Type B pancreatic cell (in vitro differentiated cells): ENCODE data around the gene LRCH1. TPM values are rescaled to one million over a fixed set of nuclear protein-coding genes. Genes with fewer than 3 reads are reported as not detected.
A peak's percentile ranks its signal among the peaks of the same experiment; 100 is the strongest.

ENCODE experiments used
- DNase-seq: peaks from one replicate; pipeline ENCODE4 v3.0.0; 2021; ENCODE audit warnings: mixed read lengths; ENCODE audit not compliant: unreplicated experiment; ENCODE audit errors: extremely low spot score
- H3K27ac Mint-ChIP-seq: 2 replicates; pipeline ENCODE4 v1.8.0; 2021; ENCODE audit warnings: mild to moderate bottlenecking, mixed read lengths
- H3K27me3 Mint-ChIP-seq: 2 replicates; pipeline ENCODE4 v1.8.0; 2021; ENCODE audit warnings: mixed read lengths
- H3K36me3 Mint-ChIP-seq: 2 replicates; pipeline ENCODE4 v1.8.0; 2021; ENCODE audit warnings: mixed read lengths
- H3K4me1 Mint-ChIP-seq: one replicate; pipeline ENCODE4 v1.8.0; 2021; ENCODE audit warnings: mixed read lengths; ENCODE audit not compliant: unreplicated experiment
- H3K4me3 Mint-ChIP-seq: 2 replicates; pipeline ENCODE4 v1.8.0; 2021; ENCODE audit warnings: mild to moderate bottlenecking, mixed read lengths
- H3K9me3 Mint-ChIP-seq: 2 replicates; pipeline ENCODE4 v1.8.0; 2021; ENCODE audit warnings: mixed read lengths
- CTCF ChIP-seq: fragments of 200-600 bp; sonication (generic); conservative IDR thresholded peaks from 2 replicates; pipeline ENCODE4 v1.5.0; 2021; ENCODE audit warnings: antibody characterized with exemption, mild to moderate bottlenecking
- total RNA-seq: library from RNA; stranded (reverse); gene quantifications from 2 replicates; pipeline ENCODE4 v1.2.1, GENCODE V29; 2021; ENCODE audit warnings: low replicate concordance

The LRCH1 gene
- total RNA-seq, 1 donor from 2014 or later = 23.0 TPM

DNA sequence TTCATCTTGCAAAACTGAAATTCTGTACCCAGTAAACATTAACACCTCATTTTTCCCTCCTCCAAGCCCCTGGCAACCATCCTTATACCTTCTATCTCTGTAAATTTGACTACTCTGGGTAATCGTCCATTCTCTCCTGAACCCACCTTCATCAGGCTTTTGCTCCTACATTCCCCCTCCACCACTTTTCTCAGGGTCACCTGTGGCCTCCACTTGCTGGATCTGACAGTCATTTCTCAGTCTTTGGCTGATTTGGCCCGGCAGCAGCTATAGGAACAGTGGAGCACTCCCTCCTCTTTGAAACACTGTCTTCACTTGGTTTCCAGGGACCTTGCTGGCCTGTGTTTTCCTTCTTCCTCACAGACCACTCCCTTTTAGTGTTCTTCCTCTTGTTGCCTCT lies 83.5 kb downstream of the LRCH1 start:
- H3K27ac Mint-ChIP-seq = peak overlapping the region; percentile 5
- peaks cover 23% of the 10 kb centered on the region for H3K36me3 Mint-ChIP-seq
- H3K27me3 Mint-ChIP-seq = no peaks in the 10 kb centered on the region
- no peak for DNase-seq
- H3K9me3 Mint-ChIP-seq = peaks cover 12% of the 10 kb centered on the region
- no peak for TF ChIP-seq CTCF
- H3K4me3 Mint-ChIP-seq = no peak overlapping the region
- peaks cover 51% of the 10 kb centered on the region for H3K4me1 Mint-ChIP-seq

GRCh38 chr13:46637213-46637612 lies 84.2 kb downstream of the LRCH1 start:
- Mint-ChIP-seq H3K27ac (peak overlapping the region; percentile 5), H3K4me1 (peaks cover 51% of the 10 kb centered on the region), H3K36me3 (peaks cover 23% of the 10 kb centered on the region), H3K9me3 (peaks cover 12% of the 10 kb centered on the region), H3K27me3 (no peaks in the 10 kb centered on the region), H3K4me3 (no peak overlapping the region)
- DNase-seq = no peak
- TF ChIP-seq CTCF = no peak

- Mint-ChIP-seq H3K9me3 (peaks cover 12% of the 10 kb centered on the region), H3K4me1 (peaks cover 54% of the 10 kb centered on the region)
- TF ChIP-seq CTCF = no peak
Measured at GRCh38 chr13:46638262-46638661, 85.3 kb downstream of the LRCH1 start.

GRCh38 chr13:46639033-46639981 lies 86.3 kb downstream of the LRCH1 start:
- Mint-ChIP-seq H3K4me1 (peaks cover 50% of the 10 kb centered on the region), H3K36me3 (peaks cover 21% of the 10 kb centered on the region), H3K27ac (peak overlapping the region; percentile 23), H3K27me3 (no peaks in the 10 kb centered on the region), H3K9me3 (peaks cover 10% of the 10 kb centered on the region), H3K4me3 (no peak overlapping the region)
- DNase-seq = no peak
- no peak for TF ChIP-seq CTCF

More at GRCh38 chr13:46638262-46638661, 85.3 kb downstream of the LRCH1 start:
- Mint-ChIP-seq H3K4me3 (no peak overlapping the region), H3K36me3 (peaks cover 23% of the 10 kb centered on the region), H3K27me3 (no peaks in the 10 kb centered on the region), H3K27ac (no peak overlapping the region)
- no peak for DNase-seq

- no peak for DNase-seq
- Mint-ChIP-seq H3K36me3 (peaks cover 13% of the 10 kb centered on the region), H3K27me3 (no peaks in the 10 kb centered on the region), H3K9me3 (peaks cover 5% of the 10 kb centered on the region), H3K27ac (no peak overlapping the region), H3K4me3 (no peak overlapping the region), H3K4me1 (peaks cover 52% of the 10 kb centered on the region)
- TF ChIP-seq CTCF = no peak
Measured at GRCh38 chr13:46640843-46641242, 87.9 kb downstream of the LRCH1 start.
